Ectodermal cell (in vitro differentiated cells): Measurements from ENCODE around the gene C16orf78. TPM values are rescaled to one million over a fixed set of nuclear protein-coding genes. Genes with fewer than 3 reads are reported as not detected.

ENCODE experiments used
- H3K27ac ChIP-seq: 2 replicates; pipeline ENCODE4 v1.7.0; 2013; ENCODE audit warnings: mild to moderate bottlenecking, low read depth, low read length; ENCODE audit not compliant: insufficient read depth, poor library complexity, severe bottlenecking
- H3K27me3 ChIP-seq: 2 replicates; pipeline ENCODE4 v1.7.0; 2013; ENCODE audit warnings: mild to moderate bottlenecking, low read length; ENCODE audit not compliant: insufficient read depth, control insufficient read depth, poor library complexity, severe bottlenecking
- H3K36me3 ChIP-seq: one replicate; pipeline ENCODE4 v1.7.0; 2013; ENCODE audit warnings: low read length; ENCODE audit not compliant: control insufficient read depth, insufficient read depth
- H3K4me1 ChIP-seq: one replicate; pipeline ENCODE4 v1.7.0; 2013; ENCODE audit warnings: low read length; ENCODE audit not compliant: control insufficient read depth, insufficient read depth
- H3K4me3 ChIP-seq: 2 replicates; pipeline ENCODE4 v1.7.0; 2013; ENCODE audit warnings: low read depth, low read length, control low read depth; ENCODE audit not compliant: insufficient read depth
- H3K9me3 ChIP-seq: 2 replicates; pipeline ENCODE4 v1.7.0; 2013; ENCODE audit warnings: mild to moderate bottlenecking, low read length, moderate library complexity; ENCODE audit not compliant: control insufficient read depth
- WGBS, 2 experiments: methylation state at CpG; one replicate each; pipeline ENCODE4 v1.1.7; 2013; ENCODE audit warnings: missing lambda C conversion rate in 2 of 2; 5-methylcytosine and 5-hydroxymethylcytosine counted together
- polyA plus RNA-seq, 4 experiments: library from polyadenylated mRNA; stranded (reverse); fragments of 50-300 nt; gene quantifications; one replicate each; pipeline ENCODE4 v1.2.3, GENCODE V29; 2013

C16orf78 gene
- not detected for polyA plus RNA-seq (2013, experiment 1 of 4)
- not detected for polyA plus RNA-seq (2013, experiment 2 of 4)
- not detected for polyA plus RNA-seq (2013, experiment 3 of 4)
- polyA plus RNA-seq (2013, experiment 4 of 4) = not detected

- Histone ChIP-seq H3K4me3 (no peak within 1 kb of the TSS), H3K27me3 (no peaks in the 10 kb centered on the region), H3K4me1 (no peaks in the 10 kb centered on the region), H3K36me3 (no peaks in the 10 kb centered on the region), H3K27ac (no peak within 1 kb of the TSS), H3K9me3 (no peaks in the 10 kb centered on the region)
- WGBS, 2 experiments = 92 to 93% methylated on average over 4 of the region's 4 CpGs
Observed at GRCh38 chr16:49373504-49373903, at the start of gene C16orf78. Gene C16orf78, plus strand, starts transcription at chr16:49373804. Its CDS starts 136 bp downstream, at chr16:49373940.

DNA sequence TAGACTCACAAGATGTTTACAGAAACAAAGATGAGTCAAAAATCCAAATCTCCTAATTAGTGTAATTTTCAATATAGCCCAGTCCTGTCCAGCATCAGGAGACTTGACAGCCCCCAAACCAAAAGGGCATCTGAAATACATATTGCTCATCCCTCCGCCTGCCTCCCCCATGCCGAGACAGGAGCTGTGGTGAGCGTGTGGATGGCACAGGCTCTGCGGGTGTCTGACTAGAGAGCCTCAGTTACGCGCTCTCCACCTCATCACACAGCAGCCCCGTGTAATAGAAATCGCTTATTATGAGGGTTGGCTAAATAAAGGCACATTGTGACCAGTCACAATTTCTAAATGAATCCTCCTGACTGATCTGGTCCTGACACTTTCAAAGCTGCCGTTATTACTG is 48.9 kb upstream of the C16orf78 start:
- no peak overlapping the region for H3K27ac ChIP-seq
- no peaks in the 10 kb centered on the region for H3K27me3 ChIP-seq
- no peaks in the 10 kb centered on the region for H3K4me1 ChIP-seq
- H3K4me3 ChIP-seq = no peak overlapping the region
- no peaks in the 10 kb centered on the region for H3K9me3 ChIP-seq
- 88 to 92% methylated on average over 9 of the region's 9 CpGs for WGBS, 2 experiments
- no peaks in the 10 kb centered on the region for H3K36me3 ChIP-seq

DNA sequence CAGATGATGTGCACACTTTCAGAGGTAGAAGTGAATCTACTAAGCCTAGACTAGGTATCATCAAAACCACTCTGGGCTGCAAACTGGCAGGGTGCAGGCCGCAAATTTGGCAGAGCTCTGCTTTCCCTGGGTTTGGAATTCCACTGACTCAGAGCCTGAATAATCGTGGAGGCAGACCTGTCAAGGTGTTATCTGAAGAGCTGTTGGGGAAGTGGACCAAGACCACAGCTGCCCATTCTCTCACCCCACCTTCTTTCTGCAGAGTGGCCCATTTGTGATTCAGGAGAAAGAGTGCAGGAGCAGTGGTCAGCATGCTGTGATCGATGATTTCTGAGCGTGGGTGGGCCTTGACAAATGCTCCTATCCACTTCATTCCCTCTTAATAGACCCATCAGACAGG is 46.1 kb upstream of the C16orf78 start:
- H3K4me3 ChIP-seq = no peak overlapping the region
- no peak overlapping the region for H3K27ac ChIP-seq
- no peaks in the 10 kb centered on the region for H3K9me3 ChIP-seq
- no peaks in the 10 kb centered on the region for H3K27me3 ChIP-seq
- no peaks in the 10 kb centered on the region for H3K4me1 ChIP-seq
- H3K36me3 ChIP-seq = no peaks in the 10 kb centered on the region
- WGBS, 2 experiments = 88 to 93% methylated on average over 4 of the region's 4 CpGs

GRCh38 chr16:49328325-49328724 is 45.3 kb upstream of the C16orf78 start:
- no peaks in the 10 kb centered on the region for H3K9me3 ChIP-seq
- no peak overlapping the region for H3K4me3 ChIP-seq
- H3K27ac ChIP-seq = no peak overlapping the region
- no peaks in the 10 kb centered on the region for H3K27me3 ChIP-seq
- no peaks in the 10 kb centered on the region for H3K36me3 ChIP-seq
- WGBS, 2 experiments = 89 to 90% methylated on average over 4 of the region's 4 CpGs
- no peaks in the 10 kb centered on the region for H3K4me1 ChIP-seq

DNA sequence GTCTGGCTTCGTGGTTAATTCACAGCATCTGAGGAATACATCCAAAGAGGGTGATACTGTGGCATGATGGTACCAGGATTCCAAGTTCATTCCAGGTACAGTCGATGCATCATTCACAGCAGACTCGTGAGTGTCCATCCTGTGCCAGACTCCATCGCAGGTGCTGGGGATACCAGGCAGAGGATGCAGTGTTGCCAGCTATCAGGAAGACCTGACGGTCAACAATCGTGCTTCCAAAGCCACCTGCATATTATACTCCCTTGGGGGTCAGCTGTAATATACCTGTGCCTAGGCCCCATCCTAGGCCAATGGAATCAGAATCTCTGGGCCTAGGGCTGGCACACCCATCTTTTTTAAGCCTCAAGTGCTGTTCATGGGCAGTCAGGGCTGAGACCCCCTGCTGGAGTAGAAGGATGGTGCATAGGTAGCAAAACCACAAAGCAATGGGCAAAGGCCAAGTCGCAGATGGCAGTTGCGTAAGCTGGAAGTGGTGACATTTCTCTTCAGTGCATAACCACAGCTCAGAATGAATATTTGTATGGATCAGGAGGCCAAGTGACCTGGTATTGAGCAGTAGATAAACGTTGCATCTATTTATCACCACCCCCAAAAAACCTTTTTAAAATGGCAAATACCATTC is 42.9 kb upstream of the C16orf78 start:
- 86% methylated on average over 9 of the region's 9 CpGs for WGBS, 2 experiments
- Histone ChIP-seq H3K27ac (no peak overlapping the region), H3K4me3 (no peak overlapping the region), H3K36me3 (no peaks in the 10 kb centered on the region), H3K9me3 (no peaks in the 10 kb centered on the region), H3K4me1 (no peaks in the 10 kb centered on the region), H3K27me3 (no peaks in the 10 kb centered on the region)

DNA sequence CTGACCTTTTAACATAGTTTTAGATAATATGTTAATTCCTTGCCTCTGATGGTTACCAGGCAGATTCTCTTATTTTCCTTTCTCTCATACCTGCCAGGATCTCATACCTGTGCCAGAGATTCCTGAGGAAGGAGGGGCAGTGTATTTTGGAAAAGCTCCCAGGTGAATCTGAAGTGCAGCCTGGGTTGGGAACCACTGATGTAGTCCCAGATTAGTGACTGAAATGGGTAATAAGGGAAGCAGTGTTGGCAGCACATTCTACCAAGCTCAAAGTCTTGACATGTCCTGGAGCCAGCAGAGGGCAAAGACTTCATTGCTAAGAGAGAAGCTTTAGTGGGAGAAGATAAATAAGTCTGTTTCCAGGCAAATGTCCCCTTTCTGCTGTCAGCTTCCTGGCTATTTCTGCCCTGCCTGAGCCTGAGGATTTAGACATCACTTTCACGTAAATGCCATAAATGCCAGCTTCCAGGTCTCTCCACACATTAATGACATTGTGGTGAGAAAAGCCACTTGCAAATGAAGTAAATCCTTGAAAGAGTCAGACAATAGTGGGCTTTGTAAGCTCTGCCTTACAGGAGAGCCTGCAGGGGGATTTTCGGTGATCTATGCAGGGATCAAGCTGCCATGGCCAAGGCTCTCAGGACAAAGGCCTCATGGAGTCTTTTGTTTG is 40.9 kb upstream of the C16orf78 start:
- H3K36me3 ChIP-seq = no peaks in the 10 kb centered on the region
- H3K4me3 ChIP-seq = no peak overlapping the region
- no peaks in the 10 kb centered on the region for H3K9me3 ChIP-seq
- WGBS, 2 experiments = 19 to 23% methylated on average over 2 of the region's 2 CpGs
- H3K27ac ChIP-seq = no peak overlapping the region
- H3K27me3 ChIP-seq = no peaks in the 10 kb centered on the region
- no peaks in the 10 kb centered on the region for H3K4me1 ChIP-seq

GRCh38 chr16:49333259-49333597 is 40.4 kb upstream of the C16orf78 start:
- H3K27me3 ChIP-seq = no peaks in the 10 kb centered on the region
- no peak overlapping the region for H3K27ac ChIP-seq
- H3K36me3 ChIP-seq = no peaks in the 10 kb centered on the region
- H3K9me3 ChIP-seq = no peaks in the 10 kb centered on the region
- 69% methylated on average over 7 of the region's 7 CpGs for WGBS, 2 experiments
- H3K4me3 ChIP-seq = no peak overlapping the region
- no peaks in the 10 kb centered on the region for H3K4me1 ChIP-seq

DNA sequence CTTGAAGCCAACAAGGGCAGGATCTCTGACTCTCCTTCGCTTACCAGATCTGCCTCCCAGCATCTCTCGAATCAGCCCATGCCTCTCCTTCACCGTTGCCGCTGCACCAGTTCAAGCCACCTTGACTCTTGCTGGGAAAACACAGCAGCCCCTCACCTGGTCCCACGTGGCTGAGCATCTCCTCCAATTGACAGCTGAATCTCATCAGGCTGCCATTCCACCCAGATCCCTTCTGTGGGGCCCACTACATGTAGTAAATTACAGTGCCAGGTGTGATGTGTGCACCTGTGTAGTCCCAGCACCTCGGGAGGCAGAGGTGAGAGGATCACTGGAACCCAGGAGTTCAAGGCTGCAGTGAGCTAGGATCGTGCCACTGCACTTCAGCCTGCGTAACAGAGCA is 37.8 kb upstream of the C16orf78 start:
- no peak overlapping the region for H3K27ac ChIP-seq
- H3K4me1 ChIP-seq = no peaks in the 10 kb centered on the region
- H3K36me3 ChIP-seq = no peaks in the 10 kb centered on the region
- 85 to 89% methylated on average over 6 to 7 of the region's 8 CpGs for WGBS, 2 experiments
- H3K9me3 ChIP-seq = no peaks in the 10 kb centered on the region
- no peaks in the 10 kb centered on the region for H3K27me3 ChIP-seq
- no peak overlapping the region for H3K4me3 ChIP-seq

DNA sequence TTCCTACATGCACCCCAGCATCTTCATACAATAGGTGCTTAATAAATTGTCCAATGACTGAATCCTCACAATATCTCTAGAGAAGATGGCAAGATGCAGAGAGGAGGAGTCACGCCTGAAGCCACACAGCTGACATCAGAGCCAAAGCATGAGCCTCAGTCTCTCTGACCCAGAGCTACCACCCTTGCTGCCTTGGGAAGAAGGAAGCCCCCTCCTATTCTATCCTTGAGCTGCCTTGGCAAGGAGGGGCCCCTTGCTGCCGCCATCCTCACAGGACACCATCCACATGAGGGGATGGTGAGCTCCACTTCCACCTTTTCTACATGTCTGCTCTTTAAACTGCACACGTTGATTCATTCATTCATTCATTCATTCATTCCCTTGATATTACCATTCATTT is 37.0 kb upstream of the C16orf78 start:
- no peaks in the 10 kb centered on the region for H3K9me3 ChIP-seq
- no peaks in the 10 kb centered on the region for H3K4me1 ChIP-seq
- no peaks in the 10 kb centered on the region for H3K27me3 ChIP-seq
- no peak overlapping the region for H3K4me3 ChIP-seq
- no peaks in the 10 kb centered on the region for H3K36me3 ChIP-seq
- no peak overlapping the region for H3K27ac ChIP-seq
- WGBS, 2 experiments = 86 to 95% methylated on average over 3 of the region's 3 CpGs

DNA sequence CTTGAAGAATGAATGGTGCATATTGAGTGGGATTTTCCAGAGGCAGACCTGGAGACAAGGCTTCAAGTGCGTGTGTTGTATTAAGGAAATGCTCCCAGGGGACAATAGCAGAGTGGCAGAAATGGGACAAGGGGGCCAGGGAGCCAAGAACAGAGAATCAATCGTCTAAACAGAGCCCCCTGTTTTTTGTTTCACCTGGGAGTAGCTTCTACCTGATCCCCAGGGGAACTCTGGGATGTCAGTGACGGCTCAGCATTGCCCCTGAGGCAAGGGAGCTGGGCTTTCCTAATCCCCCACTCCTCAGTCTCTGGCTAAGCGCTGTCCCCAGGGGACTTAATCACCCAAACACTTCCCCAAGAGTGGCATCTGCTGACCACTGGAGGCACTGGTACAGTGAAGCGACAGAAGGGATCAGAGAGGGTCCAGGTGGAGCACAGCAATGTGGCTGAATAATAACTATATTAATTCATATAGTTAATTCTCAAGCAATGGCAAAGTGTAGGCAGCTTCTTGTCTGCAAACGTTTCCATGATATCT is 35.7 kb upstream of the C16orf78 start:
- Histone ChIP-seq H3K9me3 (no peaks in the 10 kb centered on the region), H3K4me1 (no peaks in the 10 kb centered on the region), H3K4me3 (no peak overlapping the region), H3K27ac (no peak overlapping the region), H3K27me3 (no peaks in the 10 kb centered on the region), H3K36me3 (no peaks in the 10 kb centered on the region)
- 68 to 73% methylated on average over 5 to 6 of the region's 6 CpGs for WGBS, 2 experiments
